Motor neuron (in vitro differentiated cells): ENCODE data around the gene MRPL2. TPM values are rescaled to one million over a fixed set of nuclear protein-coding genes. Genes with fewer than 3 reads are reported as not detected.

ENCODE experiments used
- ATAC-seq, 8 experiments: fragments of 200-7000 bp; cut with Tn5 transposase; replicated peaks in 6 of 8; 2 replicates each; pipeline ENCODE4 v1.8.0; 2021; ENCODE audit warnings: mild to moderate bottlenecking in 8 of 8, moderate library complexity in 8 of 8
- H3K27ac ChIP-seq, 2 donors: fragments of 250-450 bp; sonication (Bioruptor Pico); 2 replicates each; pipeline ENCODE4 v1.9.0; 2021; ENCODE audit warnings: antibody characterized with exemption in 2 of 2, mild to moderate bottlenecking in 2 of 2, moderate library complexity in 1 of 2
- H3K4me1 ChIP-seq, 2 donors: fragments of 250-450 bp; sonication (Bioruptor Pico); replicated peaks in 1 of 2; 2 replicates each; pipeline ENCODE4 v1.6.1; 2021; ENCODE audit warnings: antibody characterized with exemption in 2 of 2, mild to moderate bottlenecking in 2 of 2, moderate library complexity in 1 of 2
- H3K4me3 ChIP-seq, 5 donors: fragments of 250-450 bp; sonication (Bioruptor Pico); 2 replicates each; pipeline ENCODE4 v1.9.0; 2021; ENCODE audit warnings: antibody characterized with exemption in 5 of 5, mild to moderate bottlenecking in 5 of 5, moderate library complexity in 4 of 5
- WGBS, 10 experiments: fragments of 450-650 bp; shearing (Covaris generic); methylation state at CpG; one replicate each; pipeline ENCODE4 v1.0.0; 2022; 5-methylcytosine and 5-hydroxymethylcytosine counted together
- in situ Hi-C, 9 experiments: fragments of 400-800 bp; cut with MboI; loops; one replicate each; pipeline ENCODE4 v1.15.0; 2021; ENCODE audit warnings: low sequenced_read_pairs in 9 of 9, low pct_unique_long_range_greater_than_20kb in 2 of 9; ENCODE audit not compliant: unreplicated experiment in 9 of 9
- total RNA-seq, 8 experiments: library from RNA; unstranded; fragments of 300-600 nt; gene quantifications; 2 replicates each; pipeline versions ENCODE4 v1.2.3 to v1.2.4, GENCODE V29; 2022

Gene MRPL2
- total RNA-seq: 10 to 100 TPM; 25.0 to 81.6 (median 42.7) TPM

- 0 to 3% (median 0%) methylated on average over 1 to 7 of the region's 64 CpGs; no CpG with 5 or more reads in 2 of the 10 experiments for WGBS, 10 experiments
- Histone ChIP-seq H3K4me3 (peak within 1 kb of the TSS; percentile 62 to 97 (median 80)), H3K4me1 (peaks cover 15% of the 10 kb centered on the region in 2 donors), H3K27ac (peak within 1 kb of the TSS; percentile 86 to 95)
- in situ Hi-C loops: no loop called here
- ATAC-seq: peak; percentile 91 to 98 (median 93)
Observed at GRCh38 chr6:43059168-43060033, at the start of gene MRPL2, which contains the start of gene KLC4. Gene MRPL2 (minus strand): TSS chr6:43059434. CDS start chr6:43059381, 53 bp downstream. Gene KLC4 (plus strand): TSS chr6:43059631. CDS start chr6:43061336, 1,705 bp downstream.

- in situ Hi-C loops: no loop called here
- Histone ChIP-seq H3K4me1 (peaks cover 0 to 5% of the 10 kb centered on the region in 2 donors), H3K4me3 (no peak overlapping the region), H3K27ac (no peak overlapping the region)
- WGBS, 10 experiments: 40 to 100% (median 95%) methylated on average over 1 to 12 of the region's 12 CpGs
- ATAC-seq: no peak
Observed at GRCh38 chr6:43107344-43108062, 48.3 kb upstream of the MRPL2 start.

- Histone ChIP-seq H3K27ac (peak overlapping the region; percentile 21 to 38), H3K4me1 (peaks cover 0 to 5% of the 10 kb centered on the region in 2 donors), H3K4me3 (no peak overlapping the region)
- peak in 5 of 8 experiments; percentile 60 to 93 (median 70) for ATAC-seq
- WGBS, 10 experiments: 40 to 100% (median 74%) methylated on average over 1 to 7 of the region's 9 CpGs; no CpG with 5 or more reads in 2 of the 10 experiments
- in situ Hi-C loops: no loop called here
Observed at GRCh38 chr6:43105538-43106222, 46.4 kb upstream of the MRPL2 start.

- ATAC-seq: no peak
Observed at GRCh38 chr6:43103253-43103876, 44.1 kb upstream of the MRPL2 start.

GRCh38 chr6:43101497-43101896, 42.3 kb upstream of the MRPL2 start:
- in situ Hi-C loops: no loop called here
- WGBS, 10 experiments: 6 to 100% (median 75%) methylated on average over 2 to 4 of the region's 4 CpGs
- H3K4me1 ChIP-seq: peaks cover 8 to 19% of the 10 kb centered on the region in 2 donors
- ATAC-seq: no peak
- no peak overlapping the region for H3K27ac ChIP-seq
- no peak overlapping the region for H3K4me3 ChIP-seq

More at GRCh38 chr6:43103253-43103876, 44.1 kb upstream of the MRPL2 start:
- H3K4me1 ChIP-seq: peaks cover 0 to 5% of the 10 kb centered on the region in 2 donors
- no peak overlapping the region for H3K4me3 ChIP-seq
- in situ Hi-C loops: no loop called here
- H3K27ac ChIP-seq: no peak overlapping the region
- WGBS, 10 experiments: 60 to 100% (median 73%) methylated on average over 1 to 2 of the region's 2 CpGs; no CpG with 5 or more reads in 3 of the 10 experiments

GRCh38 chr6:43097502-43097901, 38.3 kb upstream of the MRPL2 start:
- H3K4me3 ChIP-seq: no peak overlapping the region
- WGBS, 10 experiments: 67 to 100% (median 87%) methylated on average over 1 to 4 of the region's 4 CpGs; no CpG with 5 or more reads in 2 of the 10 experiments
- ATAC-seq: no peak
- in situ Hi-C loops: no loop called here
- H3K27ac ChIP-seq: peak overlapping the region in 1 of 2 donors; percentile 7
- H3K4me1 ChIP-seq: peaks cover 21 to 41% of the 10 kb centered on the region in 2 donors

GRCh38 chr6:43097098-43097489, 37.9 kb upstream of the MRPL2 start:
- peak in 1 of 8 experiments; percentile 3 for ATAC-seq
- in situ Hi-C loops: no loop called here
- Histone ChIP-seq H3K27ac (peak overlapping the region in 1 of 2 donors; percentile 49), H3K4me3 (no peak overlapping the region), H3K4me1 (peaks cover 21 to 42% of the 10 kb centered on the region in 2 donors)
- 0 to 90% (median 58%) methylated on average over 1 to 5 of the region's 5 CpGs; no CpG with 5 or more reads in 1 of the 10 experiments for WGBS, 10 experiments

GRCh38 chr6:43096451-43097097, 37.3 kb upstream of the MRPL2 start:
- ATAC-seq: peak; percentile 65 to 89 (median 82)
- Histone ChIP-seq H3K27ac (peak overlapping the region; percentile 20 to 75), H3K4me3 (no peak overlapping the region), H3K4me1 (peaks cover 21 to 42% of the 10 kb centered on the region in 2 donors)
- in situ Hi-C loops: no loop called here
- 0 to 80% (median 14%) methylated on average over 1 to 5 of the region's 8 CpGs; no CpG with 5 or more reads in 1 of the 10 experiments for WGBS, 10 experiments

GRCh38 chr6:43095939-43096338, 36.7 kb upstream of the MRPL2 start:
- in situ Hi-C loops: no loop called here
- H3K4me3 ChIP-seq: no peak overlapping the region
- WGBS, 10 experiments: 20 to 83% (median 55%) methylated on average over 1 to 6 of the region's 7 CpGs; no CpG with 5 or more reads in 3 of the 10 experiments
- H3K4me1 ChIP-seq: peaks cover 21 to 42% of the 10 kb centered on the region in 2 donors
- peak overlapping the region; percentile 20 to 75 for H3K27ac ChIP-seq
- no peak for ATAC-seq

GRCh38 chr6:43093436-43094289, 34.4 kb upstream of the MRPL2 start:
- WGBS, 10 experiments: 0 to 48% (median 27%) methylated on average over 1 to 9 of the region's 9 CpGs; no CpG with 5 or more reads in 1 of the 10 experiments
- peak; percentile 39 to 77 (median 54) for ATAC-seq
- H3K4me3 ChIP-seq: peak overlapping the region in 4 of 5 donors; percentile 4 to 21 (median 14)

GRCh38 chr6:43092635-43093034, 33.4 kb upstream of the MRPL2 start:
- H3K4me1 ChIP-seq: peaks cover 36 to 57% of the 10 kb centered on the region in 2 donors
- ATAC-seq: no peak
- in situ Hi-C loops: no loop called here
- H3K27ac ChIP-seq: peak overlapping the region; percentile 79 to 85
- H3K4me3 ChIP-seq: no peak overlapping the region

More at GRCh38 chr6:43093436-43094289, 34.4 kb upstream of the MRPL2 start:
- peaks cover 37 to 62% of the 10 kb centered on the region in 2 donors for H3K4me1 ChIP-seq
- in situ Hi-C loops: no loop called here
- H3K27ac ChIP-seq: peak overlapping the region; percentile 79 to 85
